Muscle of back (tissue), 11 donors: Measurements from ENCODE around the gene PPM1E. TPM values are rescaled to one million over a fixed set of nuclear protein-coding genes. Genes with fewer than 3 reads are reported as not detected.

Experiments
- DNase-seq, 3 donors: peaks; one replicate each; pipeline versions ENCODE4 v3.0.0 to v3.0.0-alpha.2; 2013
- polyA plus RNA-seq, 10 donors: library from polyadenylated mRNA; unstranded; fragments of 120-200 nt; gene quantifications; one replicate each; pipeline ENCODE4 v1.2.1, GENCODE V29; 2013; ENCODE audit not compliant: insufficient read length in 10 of 10

The PPM1E gene
- polyA plus RNA-seq, 10 donors: 0.91 to 2.3 (median 1.5) TPM

- no peak for DNase-seq
Observed at GRCh38 chr17:58996968-58997367, 241.3 kb downstream of the PPM1E start.

GRCh38 chr17:58997756-58998553, 242.3 kb downstream of the PPM1E start:
- DNase-seq: no peak

GRCh38 chr17:58998871-58999270, 243.2 kb downstream of the PPM1E start:
- no peak for DNase-seq

- no peak for DNase-seq
Observed at GRCh38 chr17:58999500-58999899, 243.8 kb downstream of the PPM1E start.

GRCh38 chr17:59000022-59000421, 244.4 kb downstream of the PPM1E start:
- DNase-seq: no peak

- DNase-seq: peak in 1 of 3 donors; percentile 35
Observed at GRCh38 chr17:59001158-59001814, 245.6 kb downstream of the PPM1E start.

- DNase-seq: no peak
Observed at GRCh38 chr17:59002126-59002525, 246.5 kb downstream of the PPM1E start.

- DNase-seq: no peak
Observed at GRCh38 chr17:59002848-59003247, 247.2 kb downstream of the PPM1E start.

GRCh38 chr17:59003860-59004259, 248.2 kb downstream of the PPM1E start:
- DNase-seq: no peak

GRCh38 chr17:59004338-59005111, 248.9 kb downstream of the PPM1E start:
- DNase-seq: peak; percentile 42 to 75 (median 59)

- no peak for DNase-seq
Observed at GRCh38 chr17:59007995-59008394, 252.3 kb downstream of the PPM1E start.

GRCh38 chr17:59008737-59009136, 253.1 kb downstream of the PPM1E start:
- DNase-seq: no peak

- DNase-seq: no peak
Observed at GRCh38 chr17:59010026-59010425, 254.4 kb downstream of the PPM1E start.

- DNase-seq: no peak
Observed at GRCh38 chr17:59011975-59012374, 256.3 kb downstream of the PPM1E start.

- no peak for DNase-seq
Observed at GRCh38 chr17:59018019-59018418, 262.4 kb downstream of the PPM1E start.

GRCh38 chr17:59024916-59025315, 269.3 kb downstream of the PPM1E start:
- DNase-seq: no peak

- DNase-seq: no peak
Observed at GRCh38 chr17:59026176-59026939, 270.7 kb downstream of the PPM1E start.

GRCh38 chr17:59027750-59028149, 272.1 kb downstream of the PPM1E start:
- no peak for DNase-seq

- peak in 1 of 3 donors; percentile 22 for DNase-seq
Observed at GRCh38 chr17:59028328-59028727, 272.7 kb downstream of the PPM1E start.

GRCh38 chr17:59030811-59031210, 275.2 kb downstream of the PPM1E start:
- no peak for DNase-seq
